SW 1271 (cell line): ENCODE results near the gene LRBA.

Experiments used
- DNase-seq, 2 experiments: peaks; one replicate each; lab custom pipeline; 2025; lab: John Stamatoyannopoulos, UW

The LRBA gene

GRCh38 chr4:150588316-150588715, 426.8 kb downstream of the LRBA start:
- no peak for DNase-seq

GRCh38 chr4:150586162-150586810, 428.8 kb downstream of the LRBA start:
- DNase-seq = no peak

GRCh38 chr4:150585611-150586010, 429.5 kb downstream of the LRBA start:
- DNase-seq = no peak

GRCh38 chr4:150584111-150584915, 430.8 kb downstream of the LRBA start:
- DNase-seq = no peak

- DNase-seq = no peak
Measured at GRCh38 chr4:150583287-150584110, 431.6 kb downstream of the LRBA start.

GRCh38 chr4:150582873-150583286, 432.2 kb downstream of the LRBA start:
- no peak for DNase-seq

- no peak for DNase-seq
Measured at GRCh38 chr4:150582146-150582872, 432.8 kb downstream of the LRBA start, which contains the start of gene MAB21L2. Gene MAB21L2 (plus strand): TSS chr4:150582151. CDS start chr4:150583030, 879 bp downstream.

- no peak for DNase-seq
Measured at GRCh38 chr4:150581641-150582051, 433.4 kb downstream of the LRBA start.

GRCh38 chr4:150581056-150581605, 434.0 kb downstream of the LRBA start:
- no peak for DNase-seq

GRCh38 chr4:150580306-150580705, 434.8 kb downstream of the LRBA start:
- no peak for DNase-seq

GRCh38 chr4:150579551-150580234, 435.4 kb downstream of the LRBA start:
- no peak for DNase-seq

- DNase-seq = no peak
Measured at GRCh38 chr4:150578745-150579501, 436.2 kb downstream of the LRBA start.

- DNase-seq = no peak
Measured at GRCh38 chr4:150577796-150578195, 437.3 kb downstream of the LRBA start.

GRCh38 chr4:150574678-150575077, 440.4 kb downstream of the LRBA start:
- DNase-seq = no peak

- DNase-seq = no peak
Measured at GRCh38 chr4:150573534-150573933, 441.6 kb downstream of the LRBA start.

- no peak for DNase-seq
Measured at GRCh38 chr4:150572704-150573504, 442.2 kb downstream of the LRBA start.

GRCh38 chr4:150570862-150571261, 444.2 kb downstream of the LRBA start:
- DNase-seq = no peak

- no peak for DNase-seq
Measured at GRCh38 chr4:150569998-150570535, 445.0 kb downstream of the LRBA start.

GRCh38 chr4:150569384-150569987, 445.6 kb downstream of the LRBA start:
- no peak for DNase-seq
